IMR-90 (cell line): Measurements from ENCODE around the gene ST8SIA2. TPM values are rescaled to one million over a fixed set of nuclear protein-coding genes. Genes with fewer than 3 reads are reported as not detected.

Experiments
- ATAC-seq: fragments of 200-7000 bp; cut with Tn5 transposase; 2 replicates; pipeline ENCODE4 v1.9.1; 2020; ENCODE audit warnings: low read depth, mild to moderate bottlenecking, moderate library complexity
- BruUV-seq: library from RNA; stranded (reverse); fragments of 400-500 nt; replicated peaks from 2 replicates; lab custom pipeline; 2021; lab: Mats Ljungman, UMichigan
- CTCF ChIA-PET: fragments of 300-600 bp; formaldehyde crosslinking; extraction: SDS; loops from one replicate; lab custom pipeline; 2021; ENCODE audit warnings: antibody characterized with exemption; lab: Yijun Ruan, JAX
- POLR2A ChIA-PET: fragments of 300-600 bp; sonication (Branson Sonifier 250); formaldehyde crosslinking; loops from one replicate; lab custom pipeline; 2022; ENCODE audit warnings: antibody characterized with exemption; ENCODE audit not compliant: unreplicated experiment; lab: Charles Lee
- DNase-seq: peaks from one replicate; pipeline ENCODE4 v3.0.0; 2013
- H2AFZ ChIP-seq: replicated peaks from 2 replicates; pipeline ENCODE3; 2013; ENCODE audit warnings: low read length, mild to moderate bottlenecking; ENCODE audit not compliant: poor library complexity
- H2AK5ac ChIP-seq: 2 replicates; pipeline ENCODE4 v1.6.1; 2013; ENCODE audit warnings: low read depth, low read length, inconsistent platforms
- H2AK9ac ChIP-seq: replicated peaks from 2 replicates; pipeline ENCODE3; 2013; ENCODE audit warnings: mild to moderate bottlenecking, low read depth, low read length, moderate library complexity; ENCODE audit not compliant: poor library complexity
- H2BK120ac ChIP-seq: 2 replicates; pipeline ENCODE4 v1.6.1; 2013; ENCODE audit warnings: low read depth, low read length, inconsistent platforms
- H2BK15ac ChIP-seq: 3 replicates; pipeline ENCODE4 v1.6.1; 2013; ENCODE audit warnings: low read depth, low read length, inconsistent platforms
- H2BK20ac ChIP-seq: 2 replicates; pipeline ENCODE4 v1.6.1; 2013; ENCODE audit warnings: low read depth, mild to moderate bottlenecking, inconsistent platforms, low read length, moderate library complexity
- H2BK5ac ChIP-seq: 2 replicates; pipeline ENCODE4 v1.6.1; 2013; ENCODE audit warnings: mild to moderate bottlenecking, low read depth, low read length, inconsistent platforms; ENCODE audit not compliant: poor library complexity, severe bottlenecking
- H3K14ac ChIP-seq: replicated peaks from 2 replicates; pipeline ENCODE4 v1.6.1; 2013; ENCODE audit warnings: low read depth, low read length, inconsistent platforms
- H3K18ac ChIP-seq: 2 replicates; pipeline ENCODE4 v1.6.1; 2013; ENCODE audit warnings: low read depth, low read length, control low read depth
- H3K23ac ChIP-seq: 2 replicates; pipeline ENCODE4 v1.6.1; 2013; ENCODE audit warnings: low read depth, low read length, inconsistent platforms
- H3K27ac ChIP-seq: 2 replicates; pipeline ENCODE4 v1.5.1; 2013; ENCODE audit warnings: mild to moderate bottlenecking, control low read depth, low read length; ENCODE audit not compliant: insufficient read depth
- H3K27me3 ChIP-seq: 2 replicates; pipeline ENCODE4 v1.6.1; 2013; ENCODE audit warnings: low read length; ENCODE audit not compliant: control insufficient read depth, insufficient read depth
- H3K36me3 ChIP-seq: 2 replicates; pipeline ENCODE4 v1.6.1; 2013; ENCODE audit warnings: low read length, mixed read lengths; ENCODE audit not compliant: control insufficient read depth, insufficient read depth
- H3K4ac ChIP-seq: 2 replicates; pipeline ENCODE4 v1.6.1; 2013; ENCODE audit warnings: low read depth, low read length, inconsistent platforms
- H3K4me1 ChIP-seq: 2 replicates; pipeline ENCODE4 v1.6.1; 2013; ENCODE audit warnings: low read length, mixed read lengths; ENCODE audit not compliant: control insufficient read depth, insufficient read depth
- H3K4me2 ChIP-seq: 2 replicates; pipeline ENCODE4 v1.6.1; 2013; ENCODE audit warnings: low read depth, mild to moderate bottlenecking, control low read depth, low read length, moderate library complexity
- H3K4me3 ChIP-seq: 2 replicates; pipeline ENCODE4 v1.5.1; 2013; ENCODE audit warnings: low read depth, mild to moderate bottlenecking, control low read depth, low read length, moderate library complexity; ENCODE audit not compliant: insufficient read depth
- H3K56ac ChIP-seq: 2 replicates; pipeline ENCODE4 v1.6.1; 2013; ENCODE audit warnings: low read length, inconsistent platforms; ENCODE audit not compliant: insufficient read depth; ENCODE audit errors: extremely low read depth
- H3K79me1 ChIP-seq, 2 experiments: 2 replicates each; pipeline ENCODE4 v1.6.1; 2013; ENCODE audit warnings: low read length in 2 of 2, inconsistent platforms in 1 of 2, low read depth in 1 of 2
- H3K9ac ChIP-seq: 2 replicates; pipeline ENCODE4 v1.6.1; 2013; ENCODE audit warnings: low read depth, low read length, control low read depth
- H3K9me1 ChIP-seq: 2 replicates; pipeline ENCODE4 v1.6.1; 2013; ENCODE audit warnings: low read length, inconsistent platforms; ENCODE audit not compliant: insufficient read depth
- H3K9me3 ChIP-seq: 2 replicates; pipeline ENCODE4 v1.6.1; 2013; ENCODE audit warnings: low read length; ENCODE audit not compliant: control insufficient read depth, insufficient read depth
- H4K20me1 ChIP-seq: 2 replicates; pipeline ENCODE4 v1.6.1; 2013; ENCODE audit warnings: low read length, inconsistent platforms; ENCODE audit not compliant: insufficient read depth
- H4K5ac ChIP-seq: 2 replicates; pipeline ENCODE4 v1.6.1; 2013; ENCODE audit warnings: mild to moderate bottlenecking, low read depth, low read length, control low read depth
- H4K8ac ChIP-seq, 2 experiments: 2 replicates each; pipeline ENCODE4 v1.6.1; 2013; ENCODE audit warnings: low read depth in 2 of 2, low read length in 2 of 2, control low read depth in 1 of 2, inconsistent platforms in 1 of 2
- H4K91ac ChIP-seq: 2 replicates; pipeline ENCODE4 v1.6.1; 2013; ENCODE audit warnings: low read depth, low read length, inconsistent platforms; ENCODE audit not compliant: insufficient read depth
- BHLHE40 ChIP-seq: fragments of 150-350 bp; IDR thresholded peaks from 2 replicates; pipeline ENCODE4 v1.6.1; 2016; ENCODE audit warnings: mild to moderate bottlenecking, low read depth, low read length
- CEBPB ChIP-seq: IDR thresholded peaks from 2 replicates; pipeline ENCODE4 v1.6.1; 2012; ENCODE audit warnings: low read depth, low read length, improper control_type of control experiment
- POLR2A ChIP-seq: IDR thresholded peaks from 2 replicates; pipeline ENCODE4 v1.6.1; 2012; ENCODE audit warnings: mild to moderate bottlenecking, low read depth, low read length
- WGBS, 2 experiments: methylation state at CpG; one replicate each; pipeline versions ENCODE4 v1.1.5 to v1.1.7; 2013; ENCODE audit warnings: missing lambda C conversion rate in 2 of 2; ENCODE audit not compliant: insufficient read length in 1 of 2; ENCODE audit errors: extremely low coverage in 2 of 2; 5-methylcytosine and 5-hydroxymethylcytosine counted together
- dilution Hi-C: fragments of 300-500 bp; cut with HindIII; formaldehyde crosslinking; loops from one replicate; pipeline ENCODE4 v1.14.3; 2018; ENCODE audit warnings: low sequenced_read_pairs; ENCODE audit not compliant: unreplicated experiment
- in situ Hi-C: fragments of 300-500 bp; cut with MboI; formaldehyde crosslinking; loops from 3 replicates; pipeline ENCODE4 v1.14.3; 2019; ENCODE audit warnings: low sequenced_read_pairs, inconsistent platforms, mixed read lengths
- intact Hi-C: fragments of 100-400 bp; cut with micrococcal nuclease; formaldehyde crosslinking; loops from 2 replicates; pipeline ENCODE4 v1.10.0; 2022
- polyA plus RNA-seq, 3 experiments: library from polyadenylated mRNA; depleted of rRNA; stranded (reverse); fragments of >200 nt; gene quantifications; 2 replicates each; pipeline ENCODE4 v1.2.3, GENCODE V29; 2012; ENCODE audit warnings: low replicate concordance in 1 of 3
- total RNA-seq: library from RNA; depleted of rRNA; stranded (reverse); fragments of >200 nt; gene quantifications from 2 replicates; pipeline ENCODE4 v1.2.3, GENCODE V29; 2012

ST8SIA2 gene
- total and polyA plus RNA-seq, 2 of the 4 experiments (the other 2 are of a cell fraction), result not detected

DNA sequence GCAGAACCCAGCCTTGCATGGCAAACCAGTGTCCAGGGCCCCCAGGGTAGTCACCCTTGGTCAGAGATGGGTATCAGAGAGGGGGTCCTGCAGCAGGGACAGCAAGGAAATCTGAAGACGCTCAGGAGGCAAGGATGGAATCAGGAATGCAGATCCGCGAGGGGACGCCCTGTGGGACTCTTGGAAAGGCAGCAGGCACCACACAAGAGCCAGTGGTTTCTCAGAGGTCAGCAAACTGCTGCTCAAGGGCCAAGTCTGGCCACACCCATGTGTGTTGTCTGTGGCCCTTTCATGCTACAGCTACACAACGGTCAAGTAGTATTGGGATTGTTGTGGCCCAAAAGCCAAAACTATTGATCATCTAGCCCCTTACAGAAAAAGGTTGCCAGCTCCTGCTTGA is 69.7 kb downstream of the ST8SIA2 start:
- Histone ChIP-seq H2BK5ac (no peak overlapping the region), H3K79me1 (no peaks in the 10 kb centered on the region), H3K9ac (no peak overlapping the region), H2BK20ac (no peak overlapping the region), H4K8ac (no peak overlapping the region), H3K27ac (no peak overlapping the region), H3K4me2 (no peak overlapping the region), H3K4me3 (no peak overlapping the region), H3K9me1 (no peaks in the 10 kb centered on the region), H2AK5ac (no peak overlapping the region), H4K5ac (no peak overlapping the region), H2AFZ (no peak overlapping the region), H3K14ac (no peak overlapping the region), H4K91ac (no peak overlapping the region), H3K9me3 (peaks cover 11% of the 10 kb centered on the region), H3K27me3 (no peaks in the 10 kb centered on the region), H3K4ac (no peak overlapping the region), H3K18ac (no peak overlapping the region), H2BK15ac (no peak overlapping the region), H4K20me1 (no peaks in the 10 kb centered on the region), H3K56ac (no peak overlapping the region), H3K36me3 (no peaks in the 10 kb centered on the region), H2AK9ac (no peak overlapping the region), H3K4me1 (no peaks in the 10 kb centered on the region), H3K23ac (no peak overlapping the region), H2BK120ac (no peak overlapping the region)
- ChIA-PET POLR2A (no interaction called here), CTCF (no interaction called here)
- TF ChIP-seq CEBPB, result no peak
- no peak for TF ChIP-seq POLR2A
- no peak for TF ChIP-seq BHLHE40
- ATAC-seq (no peak), DNase-seq (no peak)
- WGBS, 2 experiments, result 58% methylated on average over 4 of the region's 5 CpGs; no CpG with 5 or more reads in 1 of the 2 experiments
- BruUV-seq, result no TSS peak
- intact Hi-C loops, result no loop called here
- in situ Hi-C loops, result no loop called here
- dilution Hi-C loops, result no loop called here
